Fibroblast of skin of right quadriceps (primary cell): Measurements from ENCODE around the gene ALKBH5.

Experiments used
- DNase-seq: peaks from one replicate; pipeline ENCODE4 v3.0.0-alpha.2; 2013

The ALKBH5 gene

DNA sequence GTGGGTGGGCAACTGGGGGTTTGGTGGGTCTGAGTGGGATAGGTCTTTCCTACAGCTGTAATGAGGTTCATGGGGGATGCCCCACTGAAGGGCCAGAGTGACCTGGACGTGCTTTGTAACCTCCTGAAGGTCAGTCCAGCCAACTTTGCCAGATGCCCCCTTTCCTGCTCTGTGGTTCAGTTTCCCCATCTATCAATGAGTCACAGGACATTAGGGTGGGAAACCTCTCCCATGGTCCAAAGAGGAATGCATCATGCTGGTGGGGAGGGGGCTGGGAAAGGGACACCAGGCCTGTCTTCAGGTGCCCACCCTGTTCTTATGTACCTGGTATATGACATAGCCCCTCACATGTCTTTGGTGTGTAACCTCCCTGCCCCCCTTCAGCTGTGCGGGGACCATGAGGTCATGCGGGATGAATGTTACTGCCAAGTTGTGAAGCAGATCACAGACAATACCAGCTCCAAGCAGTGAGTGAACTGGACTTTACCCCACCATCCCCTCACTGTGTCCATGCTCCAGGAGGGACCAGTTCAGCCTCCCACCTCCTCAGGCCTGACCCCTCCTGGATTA, 24.0 kb upstream of the ALKBH5 start:
- DNase-seq = no peak

DNA sequence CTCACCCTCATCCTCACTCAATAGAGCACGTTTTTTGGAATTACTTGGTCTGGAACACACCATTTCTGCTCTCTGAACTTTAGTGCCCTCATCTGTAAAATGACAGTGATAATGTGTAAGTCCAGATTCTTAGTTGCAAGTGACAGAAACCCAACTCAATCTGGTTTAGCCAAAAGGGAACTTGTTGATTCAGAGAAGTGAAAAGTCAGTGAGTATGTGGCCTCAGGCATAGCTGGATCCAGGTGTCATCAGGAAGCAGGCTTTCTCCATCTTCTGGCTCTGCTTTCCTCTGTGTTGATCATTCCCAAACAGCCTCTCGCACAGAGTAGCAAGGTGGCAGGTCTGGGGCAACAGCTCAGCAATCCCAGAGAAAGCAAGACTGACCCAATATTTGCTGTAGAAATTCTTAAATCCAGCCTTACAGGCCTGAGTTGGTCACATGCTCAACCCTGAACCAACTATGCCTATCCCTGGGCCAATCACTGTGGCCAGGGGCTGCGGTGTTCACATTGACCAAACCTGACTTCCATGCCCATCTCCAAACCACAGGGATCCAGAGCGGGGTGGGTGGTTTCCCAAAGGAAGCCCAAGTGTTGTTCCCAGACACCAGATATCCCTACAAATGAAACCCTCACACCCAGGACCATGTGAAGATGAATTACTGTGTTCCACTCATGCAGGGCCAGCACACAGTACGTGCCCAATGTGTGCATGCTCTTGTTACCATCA, 23.3 kb upstream of the ALKBH5 start:
- no peak for DNase-seq

DNA sequence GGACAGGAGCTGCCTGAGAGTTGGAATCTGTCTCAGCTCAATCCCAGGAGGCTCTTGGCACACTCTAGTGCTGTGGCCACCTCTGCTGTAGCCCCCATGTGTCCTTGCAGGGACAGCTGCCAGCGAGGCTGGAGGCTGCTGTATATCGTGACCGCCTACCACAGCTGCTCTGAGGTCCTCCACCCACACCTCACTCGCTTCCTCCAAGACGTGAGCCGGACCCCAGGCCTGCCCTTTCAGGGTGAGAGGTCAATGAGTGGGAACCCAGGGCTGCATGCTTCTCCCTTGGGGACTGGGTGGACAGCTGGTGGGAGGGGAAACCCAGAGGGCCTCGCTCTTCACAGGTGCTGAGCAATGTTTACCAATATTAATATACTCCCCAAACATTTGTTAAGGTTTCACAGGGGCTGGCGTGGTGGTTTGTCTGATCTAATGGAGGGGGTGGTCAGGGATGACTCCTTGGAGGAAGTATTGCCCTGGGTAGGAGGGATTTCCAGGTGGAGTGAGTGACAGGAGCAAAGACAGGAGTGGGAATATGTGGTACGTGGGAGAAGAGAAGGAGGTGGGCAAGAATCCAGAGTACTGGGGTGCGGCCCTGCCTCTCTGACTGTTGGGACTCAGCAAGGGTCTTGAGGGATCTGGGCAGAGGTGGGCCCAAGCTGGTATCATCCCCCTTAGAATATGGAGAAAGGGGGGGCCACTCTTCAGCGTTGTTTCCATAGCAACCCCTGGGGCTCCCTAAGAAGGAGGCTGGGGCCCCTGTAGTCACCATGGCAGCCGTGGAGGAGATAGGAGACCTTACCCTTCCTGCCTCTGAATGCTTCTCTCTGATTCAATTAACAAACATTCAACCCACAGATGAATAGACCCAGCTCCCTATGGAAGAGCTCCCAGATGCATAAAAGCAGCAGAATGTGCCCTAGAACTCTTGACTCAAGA, 22.2 kb upstream of the ALKBH5 start:
- DNase-seq = no peak

DNA sequence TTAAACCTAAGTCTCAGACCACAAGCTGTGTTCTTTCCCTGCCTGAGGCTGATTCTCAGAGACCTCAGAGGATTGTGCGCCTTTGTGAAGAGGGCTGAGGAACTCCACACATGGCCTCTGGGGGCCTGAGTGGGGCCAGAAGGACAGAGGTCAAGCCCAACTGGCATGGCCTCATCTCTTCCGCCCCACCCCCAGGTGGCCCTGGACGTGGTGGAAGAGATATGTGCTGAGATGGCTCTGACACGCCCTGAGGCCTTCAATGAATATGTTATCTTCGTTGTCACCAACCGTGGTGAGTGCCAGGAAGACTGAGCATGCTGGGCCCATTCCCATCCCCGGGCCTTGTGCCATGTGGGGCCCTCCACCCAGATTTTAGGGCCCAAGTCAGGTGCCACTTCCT, 20.1 kb upstream of the ALKBH5 start:
- DNase-seq = no peak

DNA sequence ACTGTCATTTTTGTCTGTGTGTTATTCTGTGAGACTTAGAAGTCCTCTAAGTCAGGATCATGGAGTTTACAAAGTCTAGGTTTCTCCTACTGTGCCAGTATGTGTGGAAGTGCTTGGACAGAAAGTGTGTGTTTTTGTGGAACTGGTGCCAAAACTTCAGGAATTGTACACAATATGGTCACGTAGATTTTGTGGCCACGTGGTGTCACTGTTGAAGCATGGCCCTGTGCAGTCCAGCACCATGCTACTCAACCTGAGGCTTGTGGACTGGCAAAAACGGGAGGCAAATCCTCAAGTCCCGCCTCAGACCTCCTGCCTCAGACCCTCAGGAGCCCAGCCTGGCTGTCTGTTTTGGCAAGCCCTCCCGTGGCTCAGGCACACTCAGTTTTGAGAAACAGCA, 16.7 kb upstream of the ALKBH5 start:
- no peak for DNase-seq

DNA sequence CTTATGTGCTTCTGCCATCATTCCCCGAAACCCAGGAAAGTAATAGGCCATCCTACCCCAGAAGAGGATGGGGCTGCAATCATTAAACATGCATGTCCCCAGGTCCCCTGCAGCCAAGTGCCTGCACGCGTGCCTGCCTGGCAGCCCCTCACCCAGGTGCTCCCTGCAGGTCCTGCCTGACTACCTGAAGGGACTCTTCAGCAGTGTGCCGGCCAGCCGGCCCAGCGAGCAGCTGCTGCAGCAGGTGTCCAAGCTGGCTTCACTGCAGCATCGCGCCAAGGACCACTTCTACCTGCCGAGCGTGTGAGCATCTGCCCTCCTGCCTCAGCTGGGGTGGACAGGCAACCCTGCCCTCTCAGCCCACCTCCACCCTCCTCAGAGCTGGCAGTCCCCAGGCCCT, 16.2 kb upstream of the ALKBH5 start:
- DNase-seq = no peak

DNA sequence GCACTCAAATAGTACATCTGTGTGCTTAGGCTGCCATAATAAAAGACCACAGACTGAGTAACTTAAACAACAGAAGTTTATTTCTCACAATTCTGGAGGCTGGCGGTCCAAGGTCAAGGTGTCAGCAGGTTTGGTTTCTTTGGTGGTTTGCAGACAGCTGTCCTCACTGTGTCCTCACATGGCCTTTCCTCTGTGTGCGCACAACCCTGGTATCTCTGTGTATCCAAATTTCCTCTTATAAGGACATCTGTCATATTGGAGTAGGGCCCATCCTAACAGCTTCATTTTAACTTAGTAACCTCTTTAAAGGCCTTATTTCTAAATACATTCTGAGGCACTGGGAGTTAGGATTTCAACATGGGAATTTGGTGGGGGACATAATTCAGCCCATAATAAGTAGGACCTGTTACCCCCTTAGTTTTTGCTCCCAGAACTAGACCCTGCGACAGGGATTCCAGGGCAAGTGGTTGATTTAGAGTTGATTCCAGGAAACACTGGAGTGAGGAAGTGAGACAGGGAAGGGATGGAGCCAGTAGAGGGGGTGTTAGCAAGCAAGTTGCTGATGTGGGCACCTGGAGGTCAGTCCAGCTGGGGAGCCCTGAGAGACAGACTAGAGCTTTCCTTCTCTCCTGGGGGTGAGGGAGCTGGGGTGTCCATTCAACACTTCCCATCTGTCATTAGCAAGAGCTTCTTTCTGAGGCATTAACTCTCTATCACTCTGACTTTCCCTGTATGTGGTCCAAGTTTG, 10.9 kb upstream of the ALKBH5 start:
- DNase-seq = no peak

DNA sequence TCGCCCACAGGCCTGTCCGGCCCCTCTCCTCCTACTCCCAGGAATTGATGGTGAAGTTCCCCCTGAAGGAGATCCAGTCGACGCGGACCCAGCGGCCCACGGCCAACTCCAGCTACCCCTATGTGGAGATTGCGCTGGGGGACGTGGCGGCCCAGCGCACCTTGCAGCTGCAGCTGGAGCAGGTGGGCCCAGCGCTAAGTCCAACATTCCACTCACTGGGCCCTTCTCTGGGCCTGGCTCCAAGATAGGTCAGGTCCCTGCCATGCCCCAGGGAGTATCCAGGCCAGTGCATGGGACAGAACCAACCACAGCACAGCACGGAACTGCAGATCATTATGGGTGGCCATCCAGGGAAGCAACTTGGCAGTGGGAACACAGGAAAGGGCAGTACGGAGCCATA, 9.9 kb upstream of the ALKBH5 start:
- DNase-seq = no peak

DNA sequence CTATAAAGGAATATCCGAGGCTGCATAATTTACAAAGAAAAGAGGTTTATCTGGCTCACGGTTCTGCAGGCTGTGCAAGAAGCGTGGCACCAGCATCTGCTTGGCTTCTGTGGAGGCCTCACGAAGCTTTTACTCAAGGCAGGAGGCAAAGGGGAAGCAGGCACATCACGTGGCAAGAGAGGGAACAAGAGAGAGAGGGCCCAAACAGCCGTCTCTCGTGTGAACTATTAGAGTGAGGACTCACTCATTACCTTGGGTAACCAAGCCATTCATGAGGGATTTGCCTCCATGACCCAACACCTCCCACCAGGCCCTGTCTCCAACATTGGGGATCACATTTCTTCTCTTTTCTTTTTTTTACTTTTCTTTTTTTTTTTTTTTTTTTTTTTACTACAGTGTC, 7.5 kb upstream of the ALKBH5 start:
- no peak for DNase-seq

DNA sequence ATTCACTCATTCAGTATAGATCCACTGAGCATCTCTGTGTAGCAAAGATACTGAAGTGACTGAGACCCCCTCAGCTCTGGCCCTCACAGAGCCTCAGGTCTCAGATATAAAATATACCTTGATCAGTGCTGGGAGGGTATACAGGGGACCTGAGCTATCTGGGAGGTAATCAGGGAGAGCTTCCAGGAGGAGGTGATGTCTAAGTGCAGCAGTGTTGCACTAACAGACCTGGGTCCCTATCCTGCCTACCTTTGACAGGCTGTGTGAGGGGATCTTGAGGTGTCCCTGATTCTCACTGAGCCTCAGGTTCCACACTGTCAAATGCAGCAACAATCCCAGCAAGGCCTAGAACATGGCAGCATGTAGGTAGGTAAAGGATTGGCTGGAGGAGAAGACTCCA, 6.5 kb upstream of the ALKBH5 start:
- DNase-seq = no peak

DNA sequence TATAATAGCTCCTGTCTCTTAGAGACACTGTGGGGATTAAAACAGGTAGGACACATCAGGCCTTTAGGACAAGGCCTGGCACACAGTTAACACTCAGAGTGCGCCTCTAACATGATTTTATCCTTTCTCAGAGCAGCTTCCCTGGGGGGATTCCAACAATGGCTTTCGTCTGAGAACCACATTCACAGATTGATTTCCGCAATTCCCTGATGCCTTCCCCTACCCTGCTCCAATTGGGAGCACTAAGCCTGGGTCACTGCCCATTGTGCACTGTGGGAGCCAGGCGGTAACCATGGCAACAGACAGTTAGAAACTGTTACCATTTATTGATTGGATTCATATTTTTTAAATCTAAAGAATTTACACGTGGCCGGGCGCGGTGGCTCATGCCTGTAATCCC, 5.9 kb upstream of the ALKBH5 start:
- DNase-seq = no peak

DNA sequence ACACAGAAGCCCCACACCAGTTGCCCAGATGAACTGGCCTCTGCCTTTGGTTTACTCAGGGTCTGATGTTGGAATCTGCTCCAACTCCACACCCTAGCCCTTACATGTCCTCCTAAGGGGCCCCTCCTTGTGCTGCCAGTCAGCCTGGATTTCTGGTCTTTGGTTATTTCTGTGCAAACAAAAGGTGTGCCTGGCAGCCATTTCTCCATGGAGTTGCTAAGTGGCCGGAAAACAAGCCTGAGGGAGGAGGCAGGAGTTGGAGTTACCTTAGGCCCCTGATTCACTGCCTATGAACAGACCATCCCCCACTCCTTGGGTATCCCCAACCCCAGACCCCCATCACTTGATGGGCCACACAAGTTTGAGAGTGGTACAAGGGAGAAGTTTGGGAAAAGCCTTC, 4.4 kb upstream of the ALKBH5 start:
- DNase-seq = no peak

DNA sequence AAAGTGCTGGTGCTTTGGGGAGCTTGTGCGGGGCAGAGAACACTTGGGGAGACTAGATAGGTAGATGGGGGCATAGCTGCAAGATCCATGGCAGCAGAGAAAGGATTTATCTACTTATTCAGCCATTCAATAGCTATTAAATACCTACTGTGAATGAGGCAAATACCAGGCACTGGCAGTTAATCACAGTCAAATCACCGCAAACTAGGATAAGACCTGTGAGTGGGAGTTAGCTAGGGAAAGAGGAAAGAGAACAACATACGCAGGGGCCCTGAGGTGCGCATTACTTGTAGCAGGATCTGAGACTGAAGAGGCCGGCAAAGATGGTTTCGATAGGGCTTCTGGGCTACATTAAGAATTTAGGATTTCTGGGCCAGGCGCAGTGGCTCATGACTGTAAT, 3.8 kb upstream of the ALKBH5 start:
- no peak for DNase-seq

DNA sequence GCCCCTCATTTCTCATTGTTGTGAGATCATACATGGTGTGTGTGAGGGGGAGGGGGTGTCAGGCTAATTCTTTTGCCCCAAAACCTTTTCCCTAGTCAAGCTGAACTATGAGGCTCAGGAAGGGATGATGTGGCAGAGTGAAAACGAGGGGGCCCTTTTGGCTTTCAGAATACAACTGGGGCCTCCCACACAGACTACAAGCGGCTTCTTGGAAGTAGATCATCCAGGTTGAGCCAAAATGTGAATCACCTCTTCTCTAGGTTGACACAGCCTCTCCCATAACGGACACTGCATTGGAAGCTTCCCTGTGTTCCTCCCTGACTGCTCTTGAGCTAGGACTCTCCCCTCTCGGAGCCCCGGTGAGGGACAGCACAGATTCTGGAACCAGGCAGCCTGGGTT, 2.3 kb upstream of the ALKBH5 start:
- no peak for DNase-seq

DNA sequence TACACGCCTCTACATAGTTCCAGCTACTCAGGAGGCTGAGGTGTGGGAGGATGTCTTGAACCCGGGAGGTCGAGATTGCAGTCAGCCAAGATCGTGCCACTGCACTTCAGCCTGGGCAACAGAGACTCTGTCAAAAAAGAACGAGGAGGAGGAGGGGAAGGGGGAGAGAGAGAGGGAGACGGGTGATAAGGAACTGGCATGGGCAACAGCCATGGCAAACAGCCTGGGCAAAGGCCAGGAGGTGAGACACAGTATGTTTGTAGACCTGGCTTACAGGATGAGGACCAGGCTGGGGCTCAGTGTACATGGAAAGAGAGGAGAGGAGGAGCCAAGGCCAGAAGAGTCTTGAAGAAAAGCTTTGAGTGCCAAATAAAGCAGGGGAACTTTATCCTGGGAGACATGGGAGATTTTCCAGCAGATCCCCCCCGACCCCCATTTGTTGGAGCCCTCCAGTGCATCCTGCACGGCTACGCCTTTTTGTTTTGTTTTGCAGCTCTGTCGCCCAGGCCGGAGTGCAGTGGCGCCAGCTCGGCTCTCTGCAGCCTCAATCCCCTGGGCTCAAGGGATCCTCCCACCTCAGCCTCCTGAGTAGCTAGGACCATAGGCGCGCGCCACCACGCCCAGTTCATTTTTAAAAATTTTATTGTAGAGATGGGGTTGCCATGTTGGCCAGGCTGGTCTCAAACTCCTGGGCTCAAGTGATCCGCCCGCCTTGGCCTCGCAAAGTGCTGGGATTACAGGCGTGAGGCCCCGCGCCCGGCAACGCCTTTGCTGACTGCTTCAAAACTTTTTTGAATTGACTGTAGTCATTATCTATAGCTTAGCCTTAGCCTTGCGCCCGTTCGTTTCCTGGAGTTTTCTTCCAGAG, 1.3 kb upstream of the ALKBH5 start:
- no peak for DNase-seq

DNA sequence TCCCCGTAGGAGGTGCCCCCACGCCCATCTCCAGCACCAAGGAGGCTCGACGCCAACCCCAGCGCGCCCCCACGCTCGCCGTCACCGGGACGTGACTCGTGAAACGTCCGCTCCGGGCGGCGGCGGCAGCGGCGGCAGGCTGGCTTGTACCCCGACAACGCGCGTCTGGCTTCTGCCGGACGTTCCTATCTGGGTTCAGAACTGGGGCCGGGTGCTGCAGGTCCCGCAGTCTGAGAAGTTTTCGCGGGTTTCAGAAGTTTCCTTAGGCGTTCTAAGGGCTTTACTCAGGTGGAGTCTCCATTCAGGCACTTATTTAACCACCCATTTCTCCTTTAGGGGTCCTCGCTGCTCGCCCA, 672 bp upstream of the ALKBH5 start:
- DNase-seq = peak; percentile 91

DNA sequence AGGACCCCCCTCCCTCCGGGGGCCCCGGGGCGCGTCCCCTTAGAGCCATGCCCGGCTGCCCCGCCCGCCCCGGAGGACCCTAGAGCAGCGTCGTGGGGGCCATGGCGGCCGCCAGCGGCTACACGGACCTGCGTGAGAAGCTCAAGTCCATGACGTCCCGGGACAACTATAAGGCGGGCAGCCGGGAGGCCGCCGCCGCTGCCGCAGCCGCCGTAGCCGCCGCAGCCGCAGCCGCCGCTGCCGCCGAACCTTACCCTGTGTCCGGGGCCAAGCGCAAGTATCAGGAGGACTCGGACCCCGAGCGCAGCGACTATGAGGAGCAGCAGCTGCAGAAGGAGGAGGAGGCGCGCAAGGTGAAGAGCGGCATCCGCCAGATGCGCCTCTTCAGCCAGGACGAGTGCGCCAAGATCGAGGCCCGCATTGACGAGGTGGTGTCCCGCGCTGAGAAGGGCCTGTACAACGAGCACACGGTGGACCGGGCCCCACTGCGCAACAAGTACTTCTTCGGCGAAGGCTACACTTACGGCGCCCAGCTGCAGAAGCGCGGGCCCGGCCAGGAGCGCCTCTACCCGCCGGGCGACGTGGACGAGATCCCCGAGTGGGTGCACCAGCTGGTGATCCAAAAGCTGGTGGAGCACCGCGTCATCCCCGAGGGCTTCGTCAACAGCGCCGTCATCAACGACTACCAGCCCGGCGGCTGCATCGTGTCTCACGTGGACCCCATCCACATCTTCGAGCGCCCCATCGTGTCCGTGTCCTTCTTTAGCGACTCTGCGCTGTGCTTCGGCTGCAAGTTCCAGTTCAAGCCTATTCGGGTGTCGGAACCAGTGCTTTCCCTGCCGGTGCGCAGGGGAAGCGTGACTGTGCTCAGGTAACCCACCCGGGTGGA, 759 bp downstream of the ALKBH5 start:
- DNase-seq = no peak

DNA sequence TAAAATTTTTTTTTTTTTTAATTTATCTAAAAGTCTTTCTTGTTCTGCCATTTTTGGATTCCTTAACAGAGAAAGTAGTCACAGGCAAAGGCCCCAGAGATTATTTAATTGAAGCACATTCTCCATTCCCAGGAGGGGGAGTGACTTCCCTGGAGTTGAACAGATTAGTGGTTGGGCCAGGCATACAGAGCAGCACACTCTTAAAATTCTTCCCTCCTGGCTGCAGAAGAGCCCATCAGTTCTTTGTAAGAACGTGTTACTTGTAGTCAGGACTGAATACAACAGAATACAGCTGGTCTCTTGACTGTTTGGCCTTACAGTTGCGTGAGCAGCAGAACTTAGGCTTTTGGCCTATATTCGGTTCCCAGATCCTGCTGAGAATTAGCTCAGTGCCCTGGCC, 1.8 kb downstream of the ALKBH5 start:
- peak; percentile 36 for DNase-seq

DNA sequence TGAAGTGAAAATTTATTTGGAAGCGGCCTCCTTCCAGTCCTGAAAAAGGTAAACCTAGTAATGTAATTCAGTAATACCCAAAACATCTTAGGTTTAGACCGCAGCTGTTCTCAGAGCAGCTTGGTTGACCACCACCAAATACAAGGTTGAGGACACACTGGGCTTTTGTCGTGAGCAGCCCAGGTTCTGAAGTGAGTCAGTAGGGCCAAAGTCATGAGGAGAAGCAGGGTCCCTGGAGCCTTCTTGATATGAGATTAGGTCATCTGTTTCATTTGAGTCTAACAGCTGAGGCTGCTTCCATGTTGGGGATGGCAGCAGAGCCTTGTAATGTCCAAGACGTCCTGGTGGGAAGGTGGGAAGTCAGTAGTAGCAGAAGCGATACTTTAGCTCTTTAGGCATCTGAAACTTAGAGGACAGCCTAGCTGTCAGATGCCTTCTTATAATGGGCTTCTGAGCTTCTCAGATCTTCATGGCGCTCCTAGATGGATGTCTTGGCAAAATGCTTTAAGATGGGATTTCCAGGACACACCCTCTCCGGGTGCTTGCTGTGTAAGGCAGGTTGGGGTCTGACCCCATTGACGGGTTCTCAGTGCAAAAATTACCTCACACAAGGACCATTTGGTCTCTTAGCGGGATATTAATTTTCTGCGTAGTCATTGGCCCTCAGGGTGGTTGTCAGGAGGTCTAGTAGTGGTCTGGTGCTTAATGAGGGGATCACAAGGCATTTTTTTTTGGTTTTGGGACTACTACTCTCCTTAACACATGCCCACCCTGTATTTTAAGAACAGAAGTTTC, 2.4 kb downstream of the ALKBH5 start:
- no peak for DNase-seq

DNA sequence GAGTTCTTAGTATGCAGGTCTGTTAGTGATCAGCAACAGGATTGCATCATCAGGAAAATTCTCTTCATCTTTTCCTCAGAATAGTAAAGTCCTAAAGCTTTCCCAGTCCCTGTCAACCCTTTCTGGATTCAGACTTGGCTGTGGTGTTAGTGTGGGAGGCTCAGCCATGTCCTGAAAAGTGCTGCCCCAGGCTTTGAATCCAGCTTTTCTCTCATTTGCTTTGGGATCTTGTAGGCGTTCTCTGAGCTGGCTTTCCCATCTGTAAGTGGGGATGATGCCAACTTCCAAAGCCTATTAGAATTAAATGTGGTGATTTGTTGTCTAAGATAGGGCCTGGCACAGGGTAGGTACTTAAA, 3.0 kb downstream of the ALKBH5 start:
- peak; percentile 35 for DNase-seq

DNA sequence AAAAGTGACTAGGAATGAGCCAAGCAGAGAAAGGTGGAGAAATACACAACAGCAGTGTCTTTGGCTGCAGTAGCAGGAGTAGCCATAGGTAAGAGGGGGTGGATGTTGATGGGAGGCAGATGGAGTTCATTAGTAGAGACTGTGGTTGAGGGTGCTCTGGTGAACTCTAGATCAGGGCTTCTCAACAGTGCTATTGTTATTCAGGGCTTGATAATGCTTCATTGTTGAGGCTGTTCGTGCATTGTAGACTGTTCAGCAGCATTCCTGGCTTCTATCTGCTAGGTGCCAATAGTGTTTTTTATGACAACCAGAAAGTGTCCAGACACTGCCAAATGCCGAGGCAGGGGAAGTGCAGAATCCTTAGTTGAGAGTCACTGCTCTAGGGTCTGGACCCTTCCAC, 3.6 kb downstream of the ALKBH5 start:
- no peak for DNase-seq
